ENCODE data around the gene FRMD4A. TPM values are rescaled to one million over a fixed set of nuclear protein-coding genes. Genes with fewer than 3 reads are reported as not detected.

The FRMD4A gene
- total and polyA plus RNA-seq, 12 donors = 9.1 to 29.6 (median 14.6) TPM

- no peak for DNase-seq
- no peaks in the 10 kb centered on the region for H3K4me1 ChIP-seq (replicated peaks in 1 of 2)
- WGBS, 4 donors = 27 to 30% (median 28%) methylated on average over 2 of the region's 2 CpGs
- H3K36me3 ChIP-seq (replicated peaks in 1 of 2) = no peaks in the 10 kb centered on the region
- TF ChIP-seq POLR2A (IDR thresholded peaks at IDR 0.05) (no peak), CTCF (IDR thresholded peaks at IDR 0.05) (no peak)
- H3K27ac ChIP-seq = no peak overlapping the region
- intact Hi-C loops (cut with DNase I) = no loop called here
- H3K4me3 ChIP-seq = no peak overlapping the region
- no peaks in the 10 kb centered on the region for H3K9me3 ChIP-seq (replicated peaks in 1 of 3)
- peaks cover 19% of the 10 kb centered on the region for H3K27me3 ChIP-seq
Observed at GRCh38 chr10:14179251-14179650, 151.5 kb downstream of the FRMD4A start.

- DNase-seq = peak in 1 of 7 donors; percentile 3
- TF ChIP-seq CTCF (IDR thresholded peaks at IDR 0.05) (no peak), POLR2A (IDR thresholded peaks at IDR 0.05) (no peak)
- H3K27ac ChIP-seq = no peak overlapping the region
- H3K36me3 ChIP-seq (replicated peaks in 1 of 2) = no peaks in the 10 kb centered on the region
- H3K4me3 ChIP-seq = peak overlapping the region in 1 of 4 donors; percentile 6
- peaks cover 12% of the 10 kb centered on the region for H3K27me3 ChIP-seq
- intact Hi-C loops (cut with DNase I) = no loop called here
- no peaks in the 10 kb centered on the region for H3K9me3 ChIP-seq (replicated peaks in 1 of 3)
- 1 to 4% (median 2%) methylated on average over 24 to 32 of the region's 32 CpGs for whole genome bisulfite sequencing, 4 donors
- no peaks in the 10 kb centered on the region for H3K4me1 ChIP-seq (replicated peaks in 1 of 2)
Observed at GRCh38 chr10:14173706-14174594, 156.8 kb downstream of the FRMD4A start.

- H3K27ac ChIP-seq = no peak overlapping the region
- 2 to 4% (median 3%) methylated on average over 6 of the region's 6 CpGs for WGBS, 4 donors
- H3K4me3 ChIP-seq = peak overlapping the region in 1 of 4 donors; percentile 6
- intact Hi-C loops (cut with DNase I) = no loop called here
- no peaks in the 10 kb centered on the region for H3K36me3 ChIP-seq (replicated peaks in 1 of 2)
- DNase-seq = no peak
- peaks cover 12% of the 10 kb centered on the region for H3K27me3 ChIP-seq
- no peak for TF ChIP-seq CTCF (IDR thresholded peaks at IDR 0.05)
- TF ChIP-seq POLR2A (IDR thresholded peaks at IDR 0.05) = no peak
- H3K4me1 ChIP-seq (replicated peaks in 1 of 2) = no peaks in the 10 kb centered on the region
- H3K9me3 ChIP-seq (replicated peaks in 1 of 3) = no peaks in the 10 kb centered on the region
Observed at GRCh38 chr10:14173391-14173705, 157.4 kb downstream of the FRMD4A start.

GRCh38 chr10:14172336-14172950, 158.3 kb downstream of the FRMD4A start:
- 74 to 84% (median 80%) methylated on average over 13 of the region's 13 CpGs for WGBS, 4 donors
- no peaks in the 10 kb centered on the region for H3K9me3 ChIP-seq (replicated peaks in 1 of 3)
- no peaks in the 10 kb centered on the region for H3K4me1 ChIP-seq (replicated peaks in 1 of 2)
- intact Hi-C loops (cut with DNase I) = no loop called here
- H3K4me3 ChIP-seq = no peak overlapping the region
- no peak overlapping the region for H3K27ac ChIP-seq
- no peaks in the 10 kb centered on the region for H3K36me3 ChIP-seq (replicated peaks in 1 of 2)
- H3K27me3 ChIP-seq = peaks cover 12% of the 10 kb centered on the region
- TF ChIP-seq POLR2A (IDR thresholded peaks at IDR 0.05) (no peak), CTCF (IDR thresholded peaks at IDR 0.05) (no peak)
- no peak for DNase-seq
